ENCODE results near the gene STX2. TPM values are rescaled to one million over a fixed set of nuclear protein-coding genes. Genes with fewer than 3 reads are reported as not detected.

The STX2 gene
- total and polyA plus RNA-seq, 2 donors (not counting 3 experiments of a cell fraction or from before 2014, with no cell fraction given), result 26.2 to 32.6 TPM

DNA sequence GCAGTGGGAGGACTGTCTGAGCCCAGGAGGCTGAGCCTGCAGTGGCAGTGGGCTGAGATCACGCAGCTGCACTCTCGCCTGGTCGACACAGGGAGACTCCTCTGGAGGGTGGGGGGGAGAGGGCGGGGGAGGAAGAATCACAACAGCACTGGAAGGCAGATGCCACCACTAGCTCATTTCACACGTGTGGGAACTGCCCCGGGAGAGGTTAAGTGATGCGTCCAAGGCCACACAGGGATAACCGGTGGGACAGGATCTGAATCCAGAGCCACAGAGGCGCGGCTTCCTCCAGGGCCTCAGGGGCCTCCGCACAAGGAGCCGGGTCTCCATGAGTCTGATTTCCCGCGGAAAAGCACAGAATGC, 20.8 kb downstream of the STX2 start:
- Histone ChIP-seq H3K9me1 (replicated peaks; ENCODE audit: control insufficient read depth, extremely low read depth, insufficient read depth, low read length) (no peaks in the 10 kb centered on the region), H3K27ac (ENCODE audit: insufficient read depth, low read depth, low read length) (no peak overlapping the region), H3K79me2 (ENCODE audit: control insufficient read depth, insufficient read depth, low read length) (peaks cover 7% of the 10 kb centered on the region), H2AFZ (ENCODE audit: low read depth, low read length) (peak overlapping the region; percentile 29), H3K4me2 (ENCODE audit: insufficient read depth, low read length) (peak overlapping the region; percentile 88), H3K36me3 (ENCODE audit: control insufficient read depth in 2 of 2, extremely low read depth in 1 of 2, insufficient read depth in 2 of 2, low read length in 2 of 2) (peaks cover 3% of the 10 kb centered on the region in 2 experiments), H3K4me1 (ENCODE audit: control insufficient read depth, extremely low read depth, insufficient read depth, low read length) (no peaks in the 10 kb centered on the region), H3K9ac (replicated peaks; ENCODE audit: extremely low read depth, insufficient read depth, low read length) (no peak overlapping the region), H3K9me3 (replicated peaks; ENCODE audit: control insufficient read depth, insufficient read depth, low read length) (no peaks in the 10 kb centered on the region), H4K20me1 (replicated peaks; ENCODE audit: control insufficient read depth, extremely low read depth, insufficient read depth, low read length) (no peaks in the 10 kb centered on the region), H3K4me3 (replicated peaks in 1 of 3; ENCODE audit: insufficient read depth in 1 of 3, low read depth in 1 of 3, low read length in 3 of 3) (peak overlapping the region in 1 of 3 experiments; percentile 33), H3K27me3 (ENCODE audit: control insufficient read depth in 2 of 2, insufficient read depth in 2 of 2, low read length in 2 of 2) (no peaks in the 10 kb centered on the region)
- TF ChIP-seq FOS (IDR thresholded peaks at IDR 0.05; ENCODE audit: borderline replicate concordance, insufficient read depth, low read length) (no peak), GATA2 (IDR thresholded peaks at IDR 0.05; ENCODE audit: insufficient read depth, insufficient read length, low read depth, low read length) (no peak), POLR2AphosphoS5 (IDR thresholded peaks at IDR 0.05; ENCODE audit: insufficient read depth, low read depth, low read length) (no peak), MYC (IDR thresholded peaks at IDR 0.05; ENCODE audit: low read depth, low read length) (no peak)
- ChIA-PET CTCF (interaction anchor here (1.0 to 2.3 kb wide), 4 partner anchors 8 to 1012 kb away, joined by 3 to 5 read pairs (median 4); no protein-coding TSS in a partner anchor), POLR2A (no interaction called here)
- DNase-seq (ENCODE audit: low read depth, low spot score) (no peak), FAIRE-seq (no peak)
- BruUV-seq (replicated peaks), result no TSS peak
- intact Hi-C loops (cut with micrococcal nuclease), result loop anchor here (5.0 kb wide), 1 partner anchor 54 kb away; the partner anchor contains the start of gene RAN
- dilution Hi-C loops (cut with MboI; ENCODE audit: extremely low pct_ligation_motif_present, low sequenced_read_pairs), result no loop called here

- FAIRE-seq (no peak), DNase-seq (ENCODE audit: low read depth, low spot score) (no peak)
- Histone ChIP-seq H3K27ac (ENCODE audit: insufficient read depth, low read depth, low read length) (no peak overlapping the region), H3K27me3 (ENCODE audit: control insufficient read depth in 2 of 2, insufficient read depth in 2 of 2, low read length in 2 of 2) (no peaks in the 10 kb centered on the region), H2AFZ (ENCODE audit: low read depth, low read length) (no peak overlapping the region), H4K20me1 (replicated peaks; ENCODE audit: control insufficient read depth, extremely low read depth, insufficient read depth, low read length) (no peaks in the 10 kb centered on the region), H3K4me2 (ENCODE audit: insufficient read depth, low read length) (no peak overlapping the region), H3K79me2 (ENCODE audit: control insufficient read depth, insufficient read depth, low read length) (peaks cover 7% of the 10 kb centered on the region), H3K9ac (replicated peaks; ENCODE audit: extremely low read depth, insufficient read depth, low read length) (no peak overlapping the region), H3K9me1 (replicated peaks; ENCODE audit: control insufficient read depth, extremely low read depth, insufficient read depth, low read length) (no peaks in the 10 kb centered on the region), H3K9me3 (replicated peaks; ENCODE audit: control insufficient read depth, insufficient read depth, low read length) (no peaks in the 10 kb centered on the region), H3K4me3 (replicated peaks in 1 of 3; ENCODE audit: insufficient read depth in 1 of 3, low read depth in 1 of 3, low read length in 3 of 3) (no peak overlapping the region), H3K4me1 (ENCODE audit: control insufficient read depth, extremely low read depth, insufficient read depth, low read length) (no peaks in the 10 kb centered on the region), H3K36me3 (ENCODE audit: control insufficient read depth in 2 of 2, extremely low read depth in 1 of 2, insufficient read depth in 2 of 2, low read length in 2 of 2) (peaks cover 3% of the 10 kb centered on the region in 2 experiments)
- TF ChIP-seq MYC (IDR thresholded peaks at IDR 0.05; ENCODE audit: low read depth, low read length) (no peak), EZH2 (IDR thresholded peaks at IDR 0.05; ENCODE audit: borderline replicate concordance, low read depth, low read length, severe bottlenecking) (no peak), POLR2AphosphoS5 (IDR thresholded peaks at IDR 0.05; ENCODE audit: insufficient read depth, low read depth, low read length) (no peak), GATA2 (IDR thresholded peaks at IDR 0.05; ENCODE audit: insufficient read depth, insufficient read length, low read depth, low read length) (no peak)
- TF ChIP-seq, protein P1, sequence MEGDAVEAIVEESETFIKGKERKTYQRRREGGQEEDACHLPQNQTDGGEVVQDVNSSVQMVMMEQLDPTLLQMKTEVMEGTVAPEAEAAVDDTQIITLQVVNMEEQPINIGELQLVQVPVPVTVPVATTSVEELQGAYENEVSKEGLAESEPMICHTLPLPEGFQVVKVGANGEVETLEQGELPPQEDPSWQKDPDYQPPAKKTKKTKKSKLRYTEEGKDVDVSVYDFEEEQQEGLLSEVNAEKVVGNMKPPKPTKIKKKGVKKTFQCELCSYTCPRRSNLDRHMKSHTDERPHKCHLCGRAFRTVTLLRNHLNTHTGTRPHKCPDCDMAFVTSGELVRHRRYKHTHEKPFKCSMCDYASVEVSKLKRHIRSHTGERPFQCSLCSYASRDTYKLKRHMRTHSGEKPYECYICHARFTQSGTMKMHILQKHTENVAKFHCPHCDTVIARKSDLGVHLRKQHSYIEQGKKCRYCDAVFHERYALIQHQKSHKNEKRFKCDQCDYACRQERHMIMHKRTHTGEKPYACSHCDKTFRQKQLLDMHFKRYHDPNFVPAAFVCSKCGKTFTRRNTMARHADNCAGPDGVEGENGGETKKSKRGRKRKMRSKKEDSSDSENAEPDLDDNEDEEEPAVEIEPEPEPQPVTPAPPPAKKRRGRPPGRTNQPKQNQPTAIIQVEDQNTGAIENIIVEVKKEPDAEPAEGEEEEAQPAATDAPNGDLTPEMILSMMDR (IDR thresholded peaks at IDR 0.05; ENCODE audit: extremely low read depth in 1 of 2, insufficient read depth in 1 of 2, low read depth in 1 of 2, low read length in 2 of 2), result no peak
- BruUV-seq (replicated peaks), result no TSS peak
- dilution Hi-C loops (cut with MboI; ENCODE audit: extremely low pct_ligation_motif_present, low sequenced_read_pairs) (no loop called here), intact Hi-C loops (cut with micrococcal nuclease) (loop anchor here (5.0 kb wide), 1 partner anchor 54 kb away; the partner anchor contains the start of gene RAN)
- ChIA-PET CTCF (interaction anchor here (1.0 to 2.3 kb wide), 4 partner anchors 8 to 1013 kb away, joined by 3 to 5 read pairs (median 4); no protein-coding TSS in a partner anchor), POLR2A (no interaction called here)
Observed at GRCh38 chr12:130817804-130818203, 21.2 kb downstream of the STX2 start.
